Stimulated activated CD8-positive, alpha-beta memory T cell treated with anti-CD3 and anti-CD28 coated beads, Interleukin-7, amount 100 ng/mL, for 4 hours (primary cell): Measurements from ENCODE around the gene KCNG2.
"Not testable (repeated sequence)": the region's sequence is repeated elsewhere in the genome, so short reads cannot be mapped to it uniquely, and the experiment has no call there.

Source experiments
- DNase-seq, 2 donors: peaks; one replicate each; pipeline ENCODE4 v3.0.0-alpha.2; 2020; ENCODE audit warnings: low read depth in 2 of 2

Gene KCNG2

GRCh38 chr18:79797518-79798345, at the start of gene KCNG2:
Gene KCNG2 (plus strand): TSS chr18:79797938. CDS start chr18:79863668, 65,730 bp downstream.
- DNase-seq = no peak

DNA sequence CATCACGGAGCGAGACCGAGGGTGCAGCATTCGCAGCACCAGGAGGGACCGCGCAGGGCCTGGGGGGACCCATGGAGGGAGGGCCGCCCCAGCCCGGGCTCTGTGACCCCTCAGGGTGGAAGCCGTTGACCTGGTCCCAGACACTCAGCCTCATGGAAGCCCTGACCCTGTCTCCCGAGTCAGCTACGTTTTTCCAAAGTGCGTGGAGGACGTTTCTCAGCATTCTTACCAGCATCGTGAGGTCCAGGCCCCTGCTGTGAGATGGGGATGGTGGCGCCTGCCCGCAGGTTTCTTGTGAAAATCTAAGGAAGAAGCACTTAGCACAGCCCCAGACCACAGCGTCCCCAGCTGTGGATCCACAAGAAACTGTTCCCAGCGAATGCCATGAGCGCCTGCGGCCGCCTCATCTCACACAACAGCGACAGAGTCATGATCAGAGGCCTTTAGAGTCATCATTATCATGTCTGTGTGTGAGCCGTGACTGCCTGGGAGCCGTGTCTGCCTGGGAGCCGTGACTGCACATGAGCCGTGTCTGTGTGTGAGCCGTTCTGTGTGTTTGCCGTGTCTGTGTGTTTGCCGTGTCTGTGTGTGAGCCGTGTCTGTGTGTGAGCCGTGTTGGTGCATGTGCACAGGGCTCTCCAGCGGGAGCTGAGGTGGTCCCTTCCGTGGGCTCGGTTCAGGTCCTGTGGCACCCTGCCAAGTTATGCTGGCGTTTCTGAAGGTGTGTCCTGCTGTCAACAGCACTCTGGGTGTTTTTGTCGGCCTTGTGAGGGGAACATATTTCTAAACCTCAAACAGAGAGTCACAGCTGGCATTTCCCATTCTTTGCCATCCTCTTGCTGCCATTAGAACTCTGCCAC, 49.2 kb upstream of the KCNG2 start:
- DNase-seq = no peak

- no peak for DNase-seq
These were observed 48.2 kb upstream of the KCNG2 start for GRCh38 chr18:79749251-79750191.

- DNase-seq = no peak
These were observed 46.7 kb upstream of the KCNG2 start for GRCh38 chr18:79750980-79751571.

- DNase-seq = not testable (repeated sequence)
These were observed 45.7 kb upstream of the KCNG2 start for GRCh38 chr18:79751918-79752578.

- not testable (repeated sequence) for DNase-seq
These were observed 44.8 kb upstream of the KCNG2 start for GRCh38 chr18:79752946-79753345.

DNA sequence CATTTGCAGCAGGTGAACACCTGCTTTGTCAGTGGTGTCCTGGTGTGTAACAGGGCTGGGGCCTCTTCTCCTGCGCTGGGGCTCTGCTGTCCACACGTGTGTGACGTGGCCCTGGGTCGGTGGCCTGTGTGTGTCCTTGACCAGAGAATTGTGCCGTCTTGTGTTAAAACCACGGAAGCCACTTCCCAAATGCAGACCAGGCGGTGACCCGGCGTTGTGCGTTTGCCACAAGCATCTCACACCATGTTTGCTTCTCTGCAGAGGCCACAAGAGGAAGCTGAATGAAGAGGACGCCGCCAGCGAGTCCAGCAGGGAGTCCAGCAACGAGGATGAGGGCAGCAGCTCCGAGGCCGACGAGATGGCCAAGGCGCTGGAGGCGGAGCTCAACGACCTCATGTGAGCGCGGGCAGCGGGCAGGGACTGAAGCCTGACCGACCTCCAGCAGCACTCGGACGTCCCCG, 44.3 kb upstream of the KCNG2 start:
- DNase-seq = no peak

GRCh38 chr18:79754022-79754761, 43.5 kb upstream of the KCNG2 start:
- DNase-seq = no peak

- no peak for DNase-seq
These were observed 42.8 kb upstream of the KCNG2 start for GRCh38 chr18:79754831-79755351.

DNA sequence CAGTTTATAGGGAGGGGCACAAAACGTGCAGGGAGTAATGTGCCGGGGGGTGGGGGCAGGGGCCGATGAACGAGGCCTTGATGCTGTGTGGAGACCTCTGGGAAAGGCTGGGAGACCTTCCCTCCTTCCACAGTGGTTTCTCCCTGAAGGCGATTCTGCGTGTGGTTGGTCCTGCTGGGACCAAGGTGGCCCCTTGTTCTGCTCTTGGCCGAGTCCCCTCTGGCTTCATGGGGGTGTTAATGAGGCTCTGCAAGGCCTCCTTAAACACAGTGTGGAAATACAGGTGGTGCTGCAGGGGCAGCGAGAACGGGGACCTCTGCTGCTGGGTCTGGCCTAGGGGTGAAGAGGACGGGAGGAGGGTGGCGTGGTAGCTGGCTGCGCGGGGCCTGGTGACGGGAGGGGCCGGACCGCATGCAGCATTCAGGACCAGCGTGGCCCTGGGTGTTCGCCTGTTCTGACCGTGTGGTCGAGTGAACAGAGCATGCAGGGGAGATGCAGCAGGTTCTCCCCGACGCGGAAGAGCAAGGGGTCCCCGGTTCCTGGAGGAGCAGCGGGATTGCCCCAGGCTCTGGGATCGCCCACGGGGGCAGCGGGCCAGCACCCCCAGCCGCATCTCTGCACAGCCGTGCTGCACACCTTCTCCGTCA, 42.1 kb upstream of the KCNG2 start:
- no peak for DNase-seq

DNA sequence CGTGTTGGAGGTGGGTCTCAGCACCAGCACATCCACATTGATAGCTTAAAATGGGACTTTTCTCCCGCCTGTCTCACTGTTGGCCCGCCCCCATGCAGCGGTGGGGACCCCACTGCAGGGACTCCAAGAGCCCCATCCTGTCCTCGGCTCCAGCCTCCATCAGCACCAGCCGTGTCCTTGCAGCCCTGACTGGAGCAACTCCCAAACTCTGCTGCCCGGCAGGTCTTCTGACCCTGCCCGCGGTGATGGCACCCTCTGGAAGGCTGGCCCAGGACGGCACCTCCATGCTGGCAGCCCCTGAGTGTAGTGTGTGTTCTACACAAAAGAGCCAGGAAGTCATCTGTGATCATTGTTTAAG, 41.6 kb upstream of the KCNG2 start:
- no peak for DNase-seq

DNA sequence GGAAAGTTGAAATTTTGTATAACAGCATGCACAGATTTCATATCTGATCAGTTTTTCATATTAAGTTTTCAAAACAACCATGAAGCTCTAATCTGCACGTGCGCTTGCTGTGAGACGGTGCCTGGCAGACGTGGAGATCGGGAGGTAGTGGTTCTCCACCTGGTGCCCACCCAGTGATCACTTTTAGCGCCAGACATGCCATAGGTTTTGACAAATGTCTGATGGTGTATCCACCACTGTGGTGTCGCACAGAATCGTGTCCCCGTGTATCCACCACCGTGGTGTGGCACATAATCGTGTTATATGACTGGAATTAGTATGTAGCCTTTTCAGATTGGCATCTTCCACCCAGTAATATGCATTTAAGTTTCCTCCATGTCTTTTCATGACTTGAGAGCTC, 40.9 kb upstream of the KCNG2 start:
- no peak for DNase-seq

GRCh38 chr18:79760348-79760747, 37.4 kb upstream of the KCNG2 start:
- no peak for DNase-seq

DNA sequence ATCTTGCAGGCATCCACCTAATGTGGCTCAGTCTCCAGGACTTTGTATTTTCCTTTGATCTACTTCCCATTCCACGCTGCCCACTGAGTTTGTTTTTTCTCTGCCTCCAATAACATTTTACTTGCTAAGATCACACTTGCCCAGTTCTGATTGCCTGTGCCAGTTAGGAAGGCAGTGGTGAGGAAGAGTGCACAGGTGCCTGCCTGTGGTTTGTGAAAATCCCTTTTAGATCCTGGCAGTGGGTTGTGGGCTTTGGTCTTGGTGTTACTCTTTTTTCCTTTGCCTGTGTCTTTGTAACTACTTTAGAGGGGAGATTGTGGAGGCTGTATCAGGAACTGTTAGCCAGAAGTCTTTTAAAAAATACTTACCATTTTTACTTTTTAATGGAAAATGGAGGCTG, 36.9 kb upstream of the KCNG2 start:
- DNase-seq = no peak

- no peak for DNase-seq
These were observed 34.3 kb upstream of the KCNG2 start for GRCh38 chr18:79763407-79763806.

DNA sequence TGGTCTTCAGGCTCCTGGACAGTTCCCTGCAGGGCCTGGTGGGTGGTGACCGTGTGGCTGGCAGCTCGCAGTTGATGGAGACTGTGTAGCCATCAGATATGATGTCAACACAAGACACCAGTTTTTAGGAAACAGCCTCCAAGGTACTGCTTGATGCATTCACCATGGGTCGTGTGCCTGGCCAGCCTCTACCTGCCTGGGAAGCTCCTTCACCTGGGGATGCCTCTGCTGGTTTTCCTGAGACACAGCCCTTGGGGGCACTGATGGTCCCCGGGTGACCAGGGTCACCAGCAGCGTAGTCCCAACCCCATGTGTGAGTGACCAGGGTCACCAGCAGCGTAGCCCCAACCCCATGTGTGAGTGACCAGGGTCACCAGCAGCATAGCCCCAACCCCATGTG, 33.6 kb upstream of the KCNG2 start:
- no peak for DNase-seq

DNA sequence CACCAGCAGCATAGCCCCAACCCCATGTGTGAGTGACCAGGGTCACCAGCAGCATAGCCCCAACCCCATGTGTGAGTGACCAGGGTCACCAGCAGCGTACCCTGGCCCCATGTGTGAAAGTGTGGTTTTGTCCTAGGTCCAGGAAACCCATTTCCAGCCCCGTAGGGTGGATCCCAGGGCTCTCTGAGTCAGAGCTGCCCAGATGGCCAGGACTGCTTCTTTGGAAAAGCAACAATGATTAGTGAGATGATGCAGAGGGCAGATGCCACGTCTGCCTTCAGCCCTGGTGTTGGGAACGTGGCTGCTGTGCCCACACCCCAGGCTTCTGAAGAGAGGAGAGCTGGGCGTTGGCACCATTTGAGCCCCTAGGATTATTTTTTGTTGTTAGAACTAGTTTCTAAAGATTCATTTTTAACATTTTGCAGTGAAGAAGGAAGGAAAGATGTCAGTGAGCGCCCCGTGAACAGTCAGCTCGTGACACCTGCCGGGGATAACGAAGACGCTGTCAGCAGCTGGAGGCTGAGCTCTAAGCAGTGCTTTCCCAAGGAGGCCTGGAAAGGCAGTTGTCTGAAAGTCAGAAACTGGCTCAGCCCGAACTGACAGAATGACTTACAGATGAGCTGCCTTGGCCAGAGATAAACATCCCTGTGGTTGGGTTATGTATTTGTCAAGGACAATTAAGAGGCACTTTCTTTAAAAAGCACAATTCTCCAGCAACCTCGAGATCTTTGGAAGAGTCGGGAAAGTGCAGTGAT, 32.1 kb upstream of the KCNG2 start:
- no peak for DNase-seq

- no peak for DNase-seq
These were observed 31.4 kb upstream of the KCNG2 start for GRCh38 chr18:79766308-79766707.

GRCh38 chr18:79768745-79769144, 29.0 kb upstream of the KCNG2 start:
- DNase-seq = no peak
